Epithelial cell of esophagus (primary cell): ENCODE data around the gene THSD4.

ENCODE experiments used
- DNase-seq: peaks from one replicate; pipeline ENCODE4 v3.0.0; 2010; ENCODE audit warnings: low read depth
- H3K4me3 ChIP-seq: 2 replicates; pipeline ENCODE4 v1.5.1; 2011; ENCODE audit warnings: mild to moderate bottlenecking, low read length, control low read depth
- CTCF ChIP-seq: IDR thresholded peaks from 2 replicates; pipeline ENCODE4 v1.5.1; 2011; ENCODE audit warnings: low read depth, mild to moderate bottlenecking, low read length, control low read depth, inconsistent platforms; ENCODE audit not compliant: insufficient read depth; ENCODE audit errors: missing control alignments

Gene THSD4

GRCh38 chr15:71323584-71323983, 208.3 kb downstream of the THSD4 start:
- no peak for TF ChIP-seq CTCF
- no peak for DNase-seq
- H3K4me3 ChIP-seq = no peak overlapping the region

- DNase-seq = peak; percentile 17
- no peak for TF ChIP-seq CTCF
Observed at GRCh38 chr15:71325481-71325880, 210.2 kb downstream of the THSD4 start.

GRCh38 chr15:71328453-71328852, 213.2 kb downstream of the THSD4 start:
- no peak for DNase-seq
- H3K4me3 ChIP-seq = no peak overlapping the region
- TF ChIP-seq CTCF = no peak

More at GRCh38 chr15:71325481-71325880, 210.2 kb downstream of the THSD4 start:
- H3K4me3 ChIP-seq = no peak overlapping the region

GRCh38 chr15:71329041-71329440, 213.8 kb downstream of the THSD4 start:
- TF ChIP-seq CTCF = no peak
- DNase-seq = no peak
- H3K4me3 ChIP-seq = no peak overlapping the region

- peak; percentile 69 for DNase-seq
- H3K4me3 ChIP-seq = no peak overlapping the region
- TF ChIP-seq CTCF = no peak
Observed at GRCh38 chr15:71329497-71330260, 214.4 kb downstream of the THSD4 start.

GRCh38 chr15:71330638-71331162, 215.4 kb downstream of the THSD4 start:
- no peak for DNase-seq
- TF ChIP-seq CTCF = no peak

GRCh38 chr15:71331173-71331572, 215.9 kb downstream of the THSD4 start:
- no peak for TF ChIP-seq CTCF
- no peak overlapping the region for H3K4me3 ChIP-seq

More at GRCh38 chr15:71330638-71331162, 215.4 kb downstream of the THSD4 start:
- H3K4me3 ChIP-seq = no peak overlapping the region

More at GRCh38 chr15:71331173-71331572, 215.9 kb downstream of the THSD4 start:
- no peak for DNase-seq
